ENCODE results near the gene PLEKHO2. TPM values are rescaled to one million over a fixed set of nuclear protein-coding genes. Genes with fewer than 3 reads are reported as not detected.

The PLEKHO2 gene
- total RNA-seq, 2 experiments from 2014 or later, result 12.0 to 24.5 TPM

DNA sequence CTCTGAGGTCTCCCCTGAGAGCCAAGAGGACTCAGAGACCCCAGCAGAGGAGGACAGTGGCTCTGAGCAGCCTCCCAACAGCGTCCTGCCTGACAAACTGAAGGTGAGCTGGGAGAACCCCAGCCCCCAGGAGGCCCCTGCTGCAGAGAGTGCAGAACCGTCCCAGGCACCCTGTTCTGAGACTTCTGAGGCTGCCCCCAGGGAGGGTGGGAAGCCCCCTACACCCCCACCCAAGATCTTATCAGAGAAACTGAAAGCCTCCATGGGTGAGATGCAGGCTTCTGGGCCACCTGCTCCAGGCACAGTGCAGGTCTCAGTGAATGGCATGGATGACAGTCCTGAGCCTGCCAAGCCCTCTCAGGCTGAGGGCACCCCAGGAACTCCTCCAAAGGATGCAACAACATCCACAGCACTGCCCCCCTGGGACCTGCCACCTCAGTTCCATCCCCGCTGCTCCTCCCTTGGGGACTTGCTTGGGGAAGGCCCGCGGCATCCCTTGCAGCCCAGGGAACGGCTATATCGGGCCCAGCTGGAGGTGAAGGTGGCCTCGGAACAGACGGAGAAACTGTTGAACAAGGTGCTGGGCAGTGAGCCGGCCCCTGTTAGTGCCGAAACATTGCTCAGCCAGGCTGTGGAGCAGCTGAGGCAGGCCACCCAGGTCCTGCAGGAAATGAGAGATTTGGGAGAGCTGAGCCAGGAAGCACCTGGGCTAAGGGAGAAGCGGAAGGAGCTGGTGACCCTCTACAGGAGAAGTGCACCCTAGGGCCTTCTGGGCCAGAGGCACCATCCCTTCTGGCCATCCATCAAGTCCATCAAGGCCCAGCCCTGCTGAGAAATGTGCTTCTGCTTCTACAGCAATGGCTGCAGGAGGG lies 23.6 kb downstream of the PLEKHO2 start:
- CTCF ChIA-PET (ENCODE audit: unreplicated experiment), result no interaction called here
- Histone ChIP-seq H3K27ac (ENCODE audit: low read depth, low read length, poor library complexity, severe bottlenecking) (no peak overlapping the region), H4K20me1 (ENCODE audit: insufficient read depth, low read length) (no peaks in the 10 kb centered on the region), H2AFZ (ENCODE audit: low read length) (no peak overlapping the region), H3K4me2 (ENCODE audit: low read length) (no peak overlapping the region), H3K9me2 (ENCODE audit: insufficient read depth, low read length) (no peaks in the 10 kb centered on the region), H3K4me3 (ENCODE audit: low read depth, low read length, poor library complexity, severe bottlenecking) (no peak overlapping the region), H3K36me3 (ENCODE audit: insufficient read depth, low read length) (peaks cover 40% of the 10 kb centered on the region), H3K4me1 (ENCODE audit: insufficient read depth, low read length, poor library complexity, severe bottlenecking) (no peaks in the 10 kb centered on the region), H3K79me2 (ENCODE audit: insufficient read depth, low read depth, low read length) (no peaks in the 10 kb centered on the region), H3K9me3 (ENCODE audit: low read length) (no peaks in the 10 kb centered on the region)
- TF ChIP-seq CTCF (conservative IDR thresholded peaks at IDR 0.05; ENCODE audit: low read length) (no peak), EZH2phosphoT487 (IDR thresholded peaks at IDR 0.05; ENCODE audit: borderline replicate concordance, low read depth, low read length) (no peak)
- no peak for DNase-seq (ENCODE audit: low spot score)
- POLR2A ChIA-PET, result no interaction called here
- BruUV-seq (replicated peaks), result no TSS peak
- intact Hi-C loops (cut with micrococcal nuclease; ENCODE audit: unreplicated experiment), result no loop called here

DNA sequence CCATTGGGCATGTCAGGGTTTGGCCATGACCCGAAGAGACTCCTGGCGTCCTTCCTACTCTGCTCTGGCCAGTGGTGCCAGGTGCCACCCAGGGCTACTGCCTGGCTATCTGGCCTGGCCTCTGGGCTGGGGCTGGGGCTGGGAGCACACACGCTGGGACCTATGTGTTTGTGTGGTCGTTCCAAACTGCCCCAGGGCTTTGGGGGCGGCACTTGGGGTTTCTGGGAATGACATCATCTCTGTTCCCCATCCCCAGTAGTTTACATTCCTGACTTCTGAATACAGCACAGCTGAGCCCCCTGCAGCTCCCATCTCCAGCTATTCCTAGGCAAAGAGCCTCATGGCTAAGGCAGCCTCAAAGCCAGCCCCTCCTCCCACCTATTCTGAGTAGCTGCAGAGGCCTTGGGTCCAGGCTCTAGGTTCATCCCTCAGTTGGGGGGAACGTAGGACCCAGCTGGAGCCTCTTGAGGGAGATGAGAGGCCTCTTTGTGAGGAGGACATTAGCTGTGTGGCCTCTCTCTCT lies 24.3 kb downstream of the PLEKHO2 start:
- Histone ChIP-seq H3K27ac (ENCODE audit: low read depth, low read length, poor library complexity, severe bottlenecking) (no peak overlapping the region), H3K4me3 (ENCODE audit: low read depth, low read length, poor library complexity, severe bottlenecking) (no peak overlapping the region), H3K79me2 (ENCODE audit: insufficient read depth, low read depth, low read length) (no peaks in the 10 kb centered on the region), H4K20me1 (ENCODE audit: insufficient read depth, low read length) (no peaks in the 10 kb centered on the region), H2AFZ (ENCODE audit: low read length) (no peak overlapping the region), H3K9me2 (ENCODE audit: insufficient read depth, low read length) (no peaks in the 10 kb centered on the region), H3K4me2 (ENCODE audit: low read length) (no peak overlapping the region), H3K9me3 (ENCODE audit: low read length) (no peaks in the 10 kb centered on the region), H3K36me3 (ENCODE audit: insufficient read depth, low read length) (peaks cover 34% of the 10 kb centered on the region), H3K4me1 (ENCODE audit: insufficient read depth, low read length, poor library complexity, severe bottlenecking) (no peaks in the 10 kb centered on the region)
- ChIA-PET CTCF (ENCODE audit: unreplicated experiment) (no interaction called here), POLR2A (no interaction called here)
- no peak for TF ChIP-seq EZH2phosphoT487 (IDR thresholded peaks at IDR 0.05; ENCODE audit: borderline replicate concordance, low read depth, low read length)
- no peak for TF ChIP-seq CTCF (conservative IDR thresholded peaks at IDR 0.05; ENCODE audit: low read length)
- no TSS peak for BruUV-seq (replicated peaks)
- intact Hi-C loops (cut with micrococcal nuclease; ENCODE audit: unreplicated experiment), result no loop called here
- no peak for DNase-seq (ENCODE audit: low spot score)

DNA sequence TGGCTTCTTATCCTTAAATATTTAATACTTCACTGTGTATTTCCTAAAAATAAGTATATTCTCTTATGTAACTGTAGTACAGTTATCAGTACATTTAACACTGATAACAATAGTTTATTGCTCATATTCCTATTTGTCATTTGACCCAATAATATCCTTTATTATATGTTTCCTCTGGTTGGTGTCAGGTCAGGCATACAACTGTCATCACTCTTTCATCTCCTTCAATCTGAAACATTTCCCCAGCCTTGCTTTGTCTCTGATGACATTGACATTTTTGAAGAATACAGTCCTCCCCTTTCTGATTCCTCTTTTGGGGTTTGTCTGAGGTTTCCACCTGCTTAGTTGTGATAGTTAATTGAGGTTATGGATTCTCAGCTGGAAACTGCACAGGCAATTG lies 27.8 kb downstream of the PLEKHO2 start:
- no peak for DNase-seq (ENCODE audit: low spot score)
- Histone ChIP-seq H3K4me2 (ENCODE audit: low read length) (no peak overlapping the region), H3K9me3 (ENCODE audit: low read length) (no peaks in the 10 kb centered on the region), H3K9me2 (ENCODE audit: insufficient read depth, low read length) (no peaks in the 10 kb centered on the region), H3K79me2 (ENCODE audit: insufficient read depth, low read depth, low read length) (no peaks in the 10 kb centered on the region), H3K27ac (ENCODE audit: low read depth, low read length, poor library complexity, severe bottlenecking) (no peak overlapping the region), H4K20me1 (ENCODE audit: insufficient read depth, low read length) (no peaks in the 10 kb centered on the region), H3K4me3 (ENCODE audit: low read depth, low read length, poor library complexity, severe bottlenecking) (no peak overlapping the region), H2AFZ (ENCODE audit: low read length) (no peak overlapping the region), H3K36me3 (ENCODE audit: insufficient read depth, low read length) (peaks cover 23% of the 10 kb centered on the region), H3K4me1 (ENCODE audit: insufficient read depth, low read length, poor library complexity, severe bottlenecking) (no peaks in the 10 kb centered on the region)
- BruUV-seq (replicated peaks), result no TSS peak
- ChIA-PET POLR2A (no interaction called here), CTCF (ENCODE audit: unreplicated experiment) (no interaction called here)
- TF ChIP-seq CTCF (conservative IDR thresholded peaks at IDR 0.05; ENCODE audit: low read length) (no peak), EZH2phosphoT487 (IDR thresholded peaks at IDR 0.05; ENCODE audit: borderline replicate concordance, low read depth, low read length) (no peak)
- intact Hi-C loops (cut with micrococcal nuclease; ENCODE audit: unreplicated experiment), result no loop called here
